ENCODE data around the gene IL1RAPL1.

DNA sequence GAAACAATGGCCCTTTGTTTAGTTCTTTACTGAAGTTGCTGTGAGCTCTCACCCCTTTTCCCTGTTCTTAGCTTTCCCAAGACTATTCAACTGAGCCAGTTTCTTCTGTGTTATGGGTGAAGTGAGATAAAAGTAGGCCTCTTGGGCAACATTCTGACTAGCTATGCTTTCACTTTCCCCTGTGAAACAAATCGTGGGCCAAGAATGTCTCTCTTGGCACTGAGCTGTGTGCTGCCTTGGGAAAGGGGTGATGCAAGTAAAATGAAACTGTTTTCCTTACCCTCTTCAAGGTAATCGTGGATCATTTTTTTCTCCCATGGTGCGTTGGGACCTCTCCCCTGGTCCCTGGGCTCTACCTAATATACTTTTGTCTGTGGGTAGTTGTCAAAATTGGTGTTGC is 974.2 kb downstream of the IL1RAPL1 start:
- TF ChIP-seq CTCF (IDR thresholded peaks at IDR 0.05; ENCODE audit: poor library complexity, severe bottlenecking) = no peak
- no peak for TF ChIP-seq POLR2AphosphoS5 (IDR thresholded peaks at IDR 0.05)
- TF ChIP-seq TAF1 (IDR thresholded peaks at IDR 0.05; ENCODE audit: low read depth) = no peak
